Upper lobe of left lung (tissue), 6 donors: ENCODE measurements around the gene SRD5A1. TPM values are rescaled to one million over a fixed set of nuclear protein-coding genes. Genes with fewer than 3 reads are reported as not detected.
"Not testable (repeated sequence)": the region's sequence is repeated elsewhere in the genome, so short reads cannot be mapped to it uniquely, and the experiment has no call there.

ENCODE experiments used
- ATAC-seq, 2 donors: fragments of 200-7000 bp; cut with Tn5 transposase; one replicate each; pipeline ENCODE4 v1.9.1; 2022; ENCODE audit warnings: mild to moderate bottlenecking in 2 of 2, moderate library complexity in 2 of 2; ENCODE audit not compliant: low FRiP score in 2 of 2
- DNase-seq, 2 donors: peaks; one replicate each; pipeline ENCODE4 v3.0.0-alpha.2; 2019 to 2020
- H3K27ac ChIP-seq, 4 donors: fragments of 200-600 bp; sonication (generic); one replicate each; pipeline ENCODE4 v1.5.1; 2016 to 2019
- H3K27me3 ChIP-seq, 4 donors: fragments of 200-600 bp; sonication (generic); one replicate each; pipeline ENCODE4 v1.5.1; 2017 to 2019
- H3K36me3 ChIP-seq, 4 donors: fragments of 200-600 bp; sonication (generic); one replicate each; pipeline ENCODE4 v1.5.1; 2016 to 2019
- H3K4me1 ChIP-seq, 4 donors: fragments of 200-600 bp; sonication (generic); one replicate each; pipeline ENCODE4 v1.5.1; 2018 to 2019
- H3K4me3 ChIP-seq, 4 donors: fragments of 200-600 bp; sonication (generic); one replicate each; pipeline ENCODE4 v1.5.1; 2017 to 2019; ENCODE audit warnings: mild to moderate bottlenecking in 2 of 4, moderate library complexity in 1 of 4
- H3K9me3 ChIP-seq, 4 donors: fragments of 200-600 bp; sonication (generic); one replicate each; pipeline ENCODE4 v1.5.1; 2018 to 2019
- CTCF ChIP-seq, 6 experiments: fragments of 450-650 bp in 4 of 6; fragments of 200-600 bp in 2 of 6; sonication (generic) in 2 of 6; IDR thresholded peaks; one replicate each; pipeline ENCODE4 v1.5.1; 2016 to 2019; ENCODE audit warnings: antibody characterized with exemption in 6 of 6
- EP300 ChIP-seq, 4 donors: sonication (generic); formaldehyde crosslinking; IDR thresholded peaks; one replicate each; pipeline ENCODE4 v1.5.1; 2017; ENCODE audit warnings: antibody characterized with exemption in 4 of 4, control low read depth in 2 of 4
- POLR2A ChIP-seq, 4 donors: fragments of 450-650 bp; IDR thresholded peaks; one replicate each; pipeline ENCODE4 v1.5.1; 2016 to 2017; ENCODE audit warnings: antibody characterized with exemption in 4 of 4, mild to moderate bottlenecking in 2 of 4
- POLR2AphosphoS5 ChIP-seq, 2 donors: sonication (generic); formaldehyde crosslinking; IDR thresholded peaks; one replicate each; pipeline ENCODE4 v1.5.1; 2017; ENCODE audit warnings: antibody characterized with exemption in 2 of 2
- WGBS, 2 donors: methylation state at CpG; one replicate each; pipeline ENCODE4 v1.1.5; 2017 to 2018; 5-methylcytosine and 5-hydroxymethylcytosine counted together
- total RNA-seq, 6 donors: library from RNA; depleted of rRNA in 4 of 6; stranded (reverse); fragments of >200 nt in 4 of 6; gene quantifications; one replicate each; pipeline versions ENCODE4 v1.1.0 to v1.2.1, GENCODE V29; 2016 to 2021
- donor health status: DM: no; HTN: no; CAD: no; lungs with moderate emphysema.
- donor health status: DM: no; HTN: yes; CAD: no; lungs with severe emphysema.

The SRD5A1 gene
- total RNA-seq, 6 donors from 2014 or later = 3.1 to 10.8 (median 8.8) TPM

GRCh38 chr5:6660688-6661087 lies 27.4 kb downstream of the SRD5A1 start:
- no peaks in the 10 kb centered on the region for H3K27me3 ChIP-seq
- WGBS, 2 donors = 92 to 99% methylated on average over 3 of the region's 3 CpGs
- peaks cover 3 to 12% (median 8%) of the 10 kb centered on the region in 4 donors for H3K9me3 ChIP-seq
- H3K27ac ChIP-seq = no peak overlapping the region
- ATAC-seq (no peak), DNase-seq (no peak)
- peaks cover 2 to 40% (median 21%) of the 10 kb centered on the region in 4 donors for H3K36me3 ChIP-seq
- H3K4me1 ChIP-seq = no peaks in the 10 kb centered on the region
- no peak overlapping the region for H3K4me3 ChIP-seq
- TF ChIP-seq POLR2AphosphoS5 (IDR thresholded peaks at IDR 0.05) (no peak), EP300 (IDR thresholded peaks at IDR 0.05) (no peak), CTCF (IDR thresholded peaks at IDR 0.05) (no peak), POLR2A (IDR thresholded peaks at IDR 0.05) (no peak)

GRCh38 chr5:6666762-6667161 lies 33.5 kb downstream of the SRD5A1 start:
- ATAC-seq (no peak), DNase-seq (peak in 1 of 2 donors; percentile 61)
- TF ChIP-seq POLR2A (IDR thresholded peaks at IDR 0.05) (no peak), EP300 (IDR thresholded peaks at IDR 0.05) (no peak)
- H3K4me3 ChIP-seq = no peak overlapping the region
- no peaks in the 10 kb centered on the region for H3K9me3 ChIP-seq
- H3K27ac ChIP-seq = no peak overlapping the region
- H3K36me3 ChIP-seq = peaks cover 0 to 22% (median 3%) of the 10 kb centered on the region in 4 donors
- no peaks in the 10 kb centered on the region for H3K27me3 ChIP-seq
- 94 to 96% methylated on average over 8 to 15 of the region's 15 CpGs for WGBS, 2 donors
- no peaks in the 10 kb centered on the region for H3K4me1 ChIP-seq

GRCh38 chr5:6667648-6668047 lies 34.4 kb downstream of the SRD5A1 start:
- TF ChIP-seq POLR2A (IDR thresholded peaks at IDR 0.05) = no peak
- no peak for TF ChIP-seq EP300 (IDR thresholded peaks at IDR 0.05)
- no peak for TF ChIP-seq CTCF (IDR thresholded peaks at IDR 0.05)
- no peak for TF ChIP-seq POLR2AphosphoS5 (IDR thresholded peaks at IDR 0.05)
- 89 to 99% methylated on average over 4 to 5 of the region's 5 CpGs for WGBS, 2 donors
- no peak for ATAC-seq
- Histone ChIP-seq H3K4me1 (no peaks in the 10 kb centered on the region), H3K4me3 (no peak overlapping the region), H3K27ac (no peak overlapping the region), H3K36me3 (peaks cover 0 to 22% (median 3%) of the 10 kb centered on the region in 4 donors), H3K27me3 (no peaks in the 10 kb centered on the region), H3K9me3 (no peaks in the 10 kb centered on the region)
- no peak for DNase-seq

GRCh38 chr5:6668717-6669116 lies 35.5 kb downstream of the SRD5A1 start:
- H3K4me3 ChIP-seq, H3K4me1 ChIP-seq, H3K27me3 ChIP-seq, H3K27ac ChIP-seq, H3K9me3 ChIP-seq, DNase-seq: not testable (repeated sequence)
- H3K36me3 ChIP-seq = peaks cover 0 to 13% (median 3%) of the 10 kb centered on the region in 4 donors
- WGBS, 2 donors = 91% methylated on average over 7 to 9 of the region's 9 CpGs
- ATAC-seq = peak in 1 of 2 donors; percentile 49

- Histone ChIP-seq H3K27ac (no peak overlapping the region), H3K9me3 (no peaks in the 10 kb centered on the region), H3K36me3 (peaks cover 0 to 9% (median 3%) of the 10 kb centered on the region in 4 donors), H3K27me3 (no peaks in the 10 kb centered on the region), H3K4me3 (no peak overlapping the region), H3K4me1 (no peaks in the 10 kb centered on the region)
- TF ChIP-seq CTCF (IDR thresholded peaks at IDR 0.05) = no peak
- WGBS, 2 donors = 59% methylated on average over 5 of the region's 5 CpGs
- DNase-seq (no peak), ATAC-seq (no peak)
Observed at GRCh38 chr5:6673031-6673430, 39.8 kb downstream of the SRD5A1 start.

- TF ChIP-seq CTCF (IDR thresholded peaks at IDR 0.05) (no peak), EP300 (IDR thresholded peaks at IDR 0.05) (no peak), POLR2AphosphoS5 (IDR thresholded peaks at IDR 0.05) (no peak), POLR2A (IDR thresholded peaks at IDR 0.05) (no peak)
- 98 to 100% methylated on average over 1 of the region's 1 CpG for WGBS, 2 donors
- Histone ChIP-seq H3K36me3 (peaks cover 0 to 6% (median 3%) of the 10 kb centered on the region in 4 donors), H3K27ac (no peak overlapping the region), H3K4me3 (no peak overlapping the region), H3K9me3 (no peaks in the 10 kb centered on the region), H3K4me1 (no peaks in the 10 kb centered on the region), H3K27me3 (no peaks in the 10 kb centered on the region)
- DNase-seq (no peak), ATAC-seq (no peak)
Observed at GRCh38 chr5:6673963-6674362, 40.7 kb downstream of the SRD5A1 start.
